ENCODE results near the gene SURF1. TPM values are rescaled to one million over a fixed set of nuclear protein-coding genes. Genes with fewer than 3 reads are reported as not detected.

The SURF1 gene
- total RNA-seq, 2 donors from 2014 or later: 26.0 to 28.4 TPM

- H3K27me3 Mint-ChIP-seq: no peaks in the 10 kb centered on the region
- H3K36me3 Mint-ChIP-seq: peaks cover 46% of the 10 kb centered on the region
- H3K27ac Mint-ChIP-seq: peak overlapping the region in 1 of 2 donors; percentile 37
- peaks cover 57 to 64% of the 10 kb centered on the region in 2 donors for H3K4me1 Mint-ChIP-seq (ENCODE audit: low read depth in 2 of 2)
- DNase-seq (ENCODE audit: low spot score): no peak
- ATAC-seq: no peak
- no peak overlapping the region for H3K4me3 Mint-ChIP-seq
- no peaks in the 10 kb centered on the region for H3K9me3 Mint-ChIP-seq
Measured at GRCh38 chr9:133366435-133366834, 10.1 kb upstream of the SURF1 start.

DNA sequence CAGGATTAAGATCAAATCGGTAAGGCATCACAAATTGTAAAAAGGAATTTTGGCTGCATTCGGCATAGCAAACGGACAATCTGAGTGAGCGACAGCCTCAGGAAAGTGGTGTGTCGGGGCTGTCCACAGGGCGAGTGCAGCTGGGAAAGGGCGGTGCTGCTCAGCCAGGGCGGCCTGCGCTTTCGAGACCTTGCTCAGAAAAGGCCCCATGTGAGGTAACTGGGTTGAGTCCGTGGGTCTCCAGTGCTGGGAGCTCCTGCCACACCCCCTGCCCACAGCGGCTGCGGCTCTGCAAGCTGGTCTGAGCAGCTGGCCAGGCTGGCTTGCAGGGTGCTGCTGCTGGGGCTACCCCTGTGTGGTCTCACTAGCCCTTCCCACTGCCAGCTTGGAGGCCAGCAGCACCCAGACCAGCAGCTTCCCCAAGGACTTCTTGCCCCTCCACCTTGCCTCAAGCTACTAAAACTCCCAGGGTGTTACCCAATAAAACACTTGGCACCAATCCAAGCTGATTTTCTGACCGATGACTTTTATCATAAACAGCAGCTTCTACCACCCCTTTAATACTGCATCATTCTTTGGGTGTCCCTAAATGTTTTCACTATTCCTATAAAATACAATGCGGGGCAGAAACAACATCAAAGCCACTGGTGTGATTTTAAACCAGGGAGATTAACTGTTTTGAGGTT lies 6.2 kb upstream of the SURF1 start:
- Mint-ChIP-seq H3K27me3 (no peaks in the 10 kb centered on the region), H3K4me3 (no peak overlapping the region), H3K4me1 (ENCODE audit: low read depth in 2 of 2) (peaks cover 44 to 53% of the 10 kb centered on the region in 2 donors), H3K36me3 (peaks cover 30% of the 10 kb centered on the region), H3K27ac (peak overlapping the region; percentile 46 to 71), H3K9me3 (no peaks in the 10 kb centered on the region)
- DNase-seq (ENCODE audit: low spot score) (no peak), ATAC-seq (no peak)

- ATAC-seq (no peak), DNase-seq (ENCODE audit: low spot score) (no peak)
- Mint-ChIP-seq H3K27ac (peak overlapping the region; percentile 46 to 71), H3K9me3 (no peaks in the 10 kb centered on the region), H3K36me3 (peaks cover 30% of the 10 kb centered on the region), H3K27me3 (no peaks in the 10 kb centered on the region), H3K4me3 (no peak overlapping the region), H3K4me1 (ENCODE audit: low read depth in 2 of 2) (peaks cover 45 to 52% of the 10 kb centered on the region in 2 donors)
Measured at GRCh38 chr9:133361507-133362092, 5.3 kb upstream of the SURF1 start.

- Mint-ChIP-seq H3K27me3 (no peaks in the 10 kb centered on the region), H3K36me3 (peaks cover 24% of the 10 kb centered on the region), H3K4me1 (ENCODE audit: low read depth in 2 of 2) (peaks cover 45 to 52% of the 10 kb centered on the region in 2 donors), H3K27ac (peak overlapping the region; percentile 46 to 71), H3K4me3 (no peak overlapping the region), H3K9me3 (no peaks in the 10 kb centered on the region)
- ATAC-seq (no peak), DNase-seq (ENCODE audit: low spot score) (no peak)
Measured at GRCh38 chr9:133360400-133361393, 4.4 kb upstream of the SURF1 start.

DNA sequence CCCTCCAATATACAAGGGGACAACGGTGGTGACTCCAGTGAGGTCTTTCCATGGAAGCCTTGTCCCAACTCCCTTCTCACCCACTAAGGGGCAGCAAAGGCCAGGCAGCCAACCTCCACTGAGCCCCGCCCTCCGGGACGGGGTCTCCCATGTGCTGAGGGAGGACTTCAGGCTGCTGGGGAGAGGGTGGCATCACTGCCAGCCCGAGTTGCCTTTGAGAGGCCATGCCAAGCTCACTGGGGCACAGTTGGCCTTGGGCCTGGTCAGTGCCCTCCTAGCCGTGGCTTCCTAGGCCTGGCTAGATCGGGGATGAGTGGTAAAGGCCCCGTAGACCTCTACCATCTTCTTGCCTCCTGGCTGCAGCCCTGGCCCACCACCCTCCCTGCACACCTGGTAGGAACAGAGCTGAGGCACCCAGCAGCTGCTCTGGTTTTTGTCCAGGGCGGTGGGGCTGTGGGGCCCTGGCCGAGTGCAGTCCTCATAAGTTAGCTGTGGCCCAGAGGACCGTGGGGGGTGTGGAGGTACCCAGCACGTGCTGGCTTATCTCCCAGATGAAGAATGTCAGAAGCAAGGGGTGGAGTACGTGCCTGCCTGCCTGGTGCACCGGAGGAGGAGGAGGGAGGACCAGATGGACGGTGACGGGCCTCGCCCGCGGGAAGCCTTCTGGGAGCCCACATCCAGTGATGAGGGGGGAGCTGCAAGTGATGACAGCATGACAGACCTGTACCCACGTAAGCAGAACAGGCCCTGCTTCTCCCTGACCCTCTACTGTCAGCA lies 3.3 kb upstream of the SURF1 start:
- H3K4me1 Mint-ChIP-seq (ENCODE audit: low read depth in 2 of 2): peaks cover 45 to 52% of the 10 kb centered on the region in 2 donors
- DNase-seq (ENCODE audit: low spot score): no peak
- peaks cover 17% of the 10 kb centered on the region for H3K36me3 Mint-ChIP-seq

GRCh38 chr9:133357656-133358055 lies 1.4 kb upstream of the SURF1 start:
- no peaks in the 10 kb centered on the region for H3K9me3 Mint-ChIP-seq
- peaks cover 9% of the 10 kb centered on the region for H3K36me3 Mint-ChIP-seq
- peak overlapping the region; percentile 87 for H3K4me3 Mint-ChIP-seq
- ATAC-seq (no peak), DNase-seq (ENCODE audit: low spot score) (no peak)
- peaks cover 38 to 45% of the 10 kb centered on the region in 2 donors for H3K4me1 Mint-ChIP-seq (ENCODE audit: low read depth in 2 of 2)
- H3K27ac Mint-ChIP-seq: peak overlapping the region; percentile 9 to 19
- no peaks in the 10 kb centered on the region for H3K27me3 Mint-ChIP-seq

More for the DNA sequence above, 3.3 kb upstream of the SURF1 start:
- ATAC-seq: no peak
- no peak overlapping the region for H3K4me3 Mint-ChIP-seq
- peak overlapping the region; percentile 19 to 75 for H3K27ac Mint-ChIP-seq
- no peaks in the 10 kb centered on the region for H3K9me3 Mint-ChIP-seq
- H3K27me3 Mint-ChIP-seq: no peaks in the 10 kb centered on the region

GRCh38 chr9:133355881-133356357 lies 368 bp downstream of the SURF1 start:
- no peaks in the 10 kb centered on the region for H3K27me3 Mint-ChIP-seq
- no peaks in the 10 kb centered on the region for H3K9me3 Mint-ChIP-seq
- H3K4me1 Mint-ChIP-seq (ENCODE audit: low read depth in 2 of 2): peaks cover 28 to 37% of the 10 kb centered on the region in 2 donors
- peaks cover 4% of the 10 kb centered on the region for H3K36me3 Mint-ChIP-seq
- ATAC-seq: peak; percentile 22 to 40
- no peak for DNase-seq (ENCODE audit: low spot score)
- peak overlapping the region; percentile 87 for H3K4me3 Mint-ChIP-seq
- peak overlapping the region; percentile 46 to 82 for H3K27ac Mint-ChIP-seq

GRCh38 chr9:133354766-133355165 lies 1.5 kb downstream of the SURF1 start:
- no peak overlapping the region for H3K27ac Mint-ChIP-seq
- no peak for ATAC-seq

GRCh38 chr9:133353548-133353947 lies 2.7 kb downstream of the SURF1 start:
- Mint-ChIP-seq H3K36me3 (peaks cover 26% of the 10 kb centered on the region), H3K27ac (peak overlapping the region in 1 of 2 donors; percentile 68), H3K4me3 (peak overlapping the region; percentile 10), H3K4me1 (ENCODE audit: low read depth in 2 of 2) (peaks cover 38 to 42% of the 10 kb centered on the region in 2 donors), H3K27me3 (no peaks in the 10 kb centered on the region), H3K9me3 (no peaks in the 10 kb centered on the region)
- no peak for DNase-seq (ENCODE audit: low spot score)
- no peak for ATAC-seq

More at GRCh38 chr9:133354766-133355165, 1.5 kb downstream of the SURF1 start:
- H3K9me3 Mint-ChIP-seq: no peaks in the 10 kb centered on the region
- DNase-seq (ENCODE audit: low spot score): no peak
- peaks cover 14% of the 10 kb centered on the region for H3K36me3 Mint-ChIP-seq
- no peaks in the 10 kb centered on the region for H3K27me3 Mint-ChIP-seq
- H3K4me3 Mint-ChIP-seq: peak overlapping the region; percentile 87
- peaks cover 30 to 37% of the 10 kb centered on the region in 2 donors for H3K4me1 Mint-ChIP-seq (ENCODE audit: low read depth in 2 of 2)

- Mint-ChIP-seq H3K4me1 (ENCODE audit: low read depth in 2 of 2) (peaks cover 31 to 39% of the 10 kb centered on the region in 2 donors), H3K27ac (peak overlapping the region; percentile 35 to 68), H3K27me3 (no peaks in the 10 kb centered on the region), H3K36me3 (peaks cover 32% of the 10 kb centered on the region), H3K9me3 (no peaks in the 10 kb centered on the region), H3K4me3 (peak overlapping the region; percentile 10)
- DNase-seq (ENCODE audit: low spot score) (no peak), ATAC-seq (no peak)
Measured at GRCh38 chr9:133352635-133353340, 3.5 kb downstream of the SURF1 start.

GRCh38 chr9:133351908-133352634 lies 4.2 kb downstream of the SURF1 start:
- Mint-ChIP-seq H3K4me3 (no peak overlapping the region), H3K27ac (peak overlapping the region; percentile 35 to 68), H3K9me3 (no peaks in the 10 kb centered on the region), H3K27me3 (no peaks in the 10 kb centered on the region), H3K4me1 (ENCODE audit: low read depth in 2 of 2) (peaks cover 30 to 34% of the 10 kb centered on the region in 2 donors), H3K36me3 (peaks cover 34% of the 10 kb centered on the region)
- DNase-seq (ENCODE audit: low spot score) (no peak), ATAC-seq (no peak)

DNA sequence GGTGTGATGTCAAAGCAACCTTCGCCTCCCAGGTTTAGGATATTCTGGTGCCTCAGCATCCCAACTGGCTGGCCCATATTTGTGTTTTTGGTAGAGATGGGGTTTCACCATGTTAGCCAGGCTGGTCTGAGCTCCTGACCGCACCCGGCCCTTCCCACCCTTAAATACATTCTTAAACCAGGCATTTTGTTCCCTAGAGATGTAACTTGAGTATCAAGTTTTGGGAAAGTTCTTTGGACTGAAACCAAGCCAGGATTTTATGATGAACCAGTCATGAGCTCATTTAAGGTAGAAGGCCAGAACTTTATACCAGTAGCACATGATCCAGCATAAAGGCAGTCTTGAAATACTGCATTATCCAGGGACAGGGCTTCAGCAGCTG lies 4.8 kb downstream of the SURF1 start:
- no peaks in the 10 kb centered on the region for H3K9me3 Mint-ChIP-seq
- peaks cover 35 to 39% of the 10 kb centered on the region in 2 donors for H3K4me1 Mint-ChIP-seq (ENCODE audit: low read depth in 2 of 2)
- no peak overlapping the region for H3K4me3 Mint-ChIP-seq
- H3K27me3 Mint-ChIP-seq: no peaks in the 10 kb centered on the region
- DNase-seq (ENCODE audit: low spot score): no peak
- H3K27ac Mint-ChIP-seq: no peak overlapping the region
- H3K36me3 Mint-ChIP-seq: peaks cover 34% of the 10 kb centered on the region
- no peak for ATAC-seq
